ENCODE measurements around the gene RAB42. TPM values are rescaled to one million over a fixed set of nuclear protein-coding genes. Genes with fewer than 3 reads are reported as not detected.
A peak's percentile ranks its signal among the peaks of the same experiment; 100 is the strongest.
"Not testable (repeated sequence)": the region's sequence is repeated elsewhere in the genome, so short reads cannot be mapped to it uniquely, and the experiment has no call there.

RAB42 gene
- total RNA-seq, 3 donors from 2014 or later = 3.5 to 5.9 (median 3.8) TPM

GRCh38 chr1:28595412-28596191, 3.5 kb downstream of the RAB42 start:
- H3K4me1 ChIP-seq (ENCODE audit: low read depth) = peaks cover 3% of the 10 kb centered on the region
- no peak for ATAC-seq
- intact Hi-C loops (cut with DNase I, micrococcal nuclease) = no loop called here
- no peak for TF ChIP-seq CTCF (IDR thresholded peaks at IDR 0.05)
- DNase-seq = no peak
- H3K9me3 ChIP-seq = no peaks in the 10 kb centered on the region
- H3K36me3 ChIP-seq (ENCODE audit: low read depth) = no peaks in the 10 kb centered on the region
- no peak overlapping the region for H3K4me3 ChIP-seq

- H3K9me3 ChIP-seq; DNase-seq; H3K36me3 ChIP-seq (ENCODE audit: low read depth); H3K4me3 ChIP-seq; intact Hi-C loops (cut with DNase I, micrococcal nuclease); H3K4me1 ChIP-seq (ENCODE audit: low read depth); ATAC-seq: not testable (repeated sequence)
These were observed 4.2 kb downstream of the RAB42 start for GRCh38 chr1:28596276-28596675.

GRCh38 chr1:28601696-28602095, 9.6 kb downstream of the RAB42 start:
- Histone ChIP-seq H3K4me3 (no peak overlapping the region), H3K36me3 (ENCODE audit: low read depth) (no peaks in the 10 kb centered on the region), H3K9me3 (no peaks in the 10 kb centered on the region), H3K4me1 (ENCODE audit: low read depth) (no peaks in the 10 kb centered on the region)
- TF ChIP-seq CTCF (IDR thresholded peaks at IDR 0.05) = no peak
- intact Hi-C loops (cut with DNase I, micrococcal nuclease) = loop anchor here (10.0 kb wide), 2 partner anchors 77 to 87 kb away; no protein-coding TSS in a partner anchor
- ATAC-seq (no peak), DNase-seq (no peak)

GRCh38 chr1:28602536-28603439, 10.7 kb downstream of the RAB42 start:
- Histone ChIP-seq H3K9me3 (no peaks in the 10 kb centered on the region), H3K36me3 (ENCODE audit: low read depth) (no peaks in the 10 kb centered on the region), H3K4me3 (no peak overlapping the region), H3K4me1 (ENCODE audit: low read depth) (no peaks in the 10 kb centered on the region)
- intact Hi-C loops (cut with DNase I, micrococcal nuclease) = loop anchor here (10.0 kb wide), 2 partner anchors 78 to 88 kb away; no protein-coding TSS in a partner anchor
- ATAC-seq (peak; percentile 62), DNase-seq (peak in 1 of 3 donors; percentile 83)
- peak; percentile 34 for TF ChIP-seq CTCF (IDR thresholded peaks at IDR 0.05)

- TF ChIP-seq CTCF (IDR thresholded peaks at IDR 0.05) = no peak
- ATAC-seq (no peak), DNase-seq (no peak)
- Histone ChIP-seq H3K4me1 (ENCODE audit: low read depth) (no peaks in the 10 kb centered on the region), H3K4me3 (no peak overlapping the region), H3K36me3 (ENCODE audit: low read depth) (no peaks in the 10 kb centered on the region), H3K9me3 (no peaks in the 10 kb centered on the region)
- intact Hi-C loops (cut with DNase I, micrococcal nuclease) = loop anchor here (10.0 kb wide), 2 partner anchors 80 to 90 kb away; no protein-coding TSS in a partner anchor
These were observed 12.3 kb downstream of the RAB42 start for GRCh38 chr1:28604411-28604810.

Data from mucosa of descending colon (tissue), 3 donors.